DMS114 treated with DMSO at 0.1 percent for 48 hours (cell line): ENCODE measurements around the gene GRIN2A.

Source experiments
- DNase-seq: peaks from one replicate; lab custom pipeline; 2025; ENCODE audit not compliant: unreplicated experiment; lab: John Stamatoyannopoulos, UW

Gene GRIN2A

DNA sequence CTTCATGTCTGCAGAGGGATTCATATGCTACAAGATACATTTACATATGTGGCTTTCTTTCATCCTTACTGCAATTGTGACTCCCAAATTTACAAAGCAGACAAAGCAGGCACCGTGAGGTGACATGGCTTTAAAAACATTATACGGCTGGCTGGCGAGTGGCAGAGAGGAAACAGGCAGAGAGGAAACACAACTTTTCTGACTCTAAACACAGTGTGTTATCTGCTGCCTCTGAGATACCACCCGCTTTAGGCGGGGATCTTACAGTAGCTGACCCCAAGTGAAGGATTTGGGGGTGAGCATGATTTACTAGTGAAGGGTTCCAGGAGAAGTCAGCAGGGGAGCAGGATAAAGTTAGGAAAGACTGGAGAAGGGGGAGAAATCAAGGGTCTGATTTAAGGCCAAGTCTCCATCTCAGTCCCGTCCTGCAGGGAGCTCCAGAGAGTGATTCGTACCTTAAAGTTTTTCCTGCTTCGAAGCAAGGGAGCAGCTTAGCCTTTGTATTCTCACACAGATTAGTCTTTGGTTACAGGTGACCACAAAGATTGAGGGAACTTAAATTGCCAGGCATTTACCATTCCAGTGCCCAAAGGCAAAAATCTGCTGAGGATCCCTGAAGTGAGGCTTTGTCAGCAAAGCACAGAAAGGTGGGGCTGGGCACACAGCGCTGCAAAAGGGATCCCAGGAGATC, 355.0 kb downstream of the GRIN2A start:
- DNase-seq: no peak

DNA sequence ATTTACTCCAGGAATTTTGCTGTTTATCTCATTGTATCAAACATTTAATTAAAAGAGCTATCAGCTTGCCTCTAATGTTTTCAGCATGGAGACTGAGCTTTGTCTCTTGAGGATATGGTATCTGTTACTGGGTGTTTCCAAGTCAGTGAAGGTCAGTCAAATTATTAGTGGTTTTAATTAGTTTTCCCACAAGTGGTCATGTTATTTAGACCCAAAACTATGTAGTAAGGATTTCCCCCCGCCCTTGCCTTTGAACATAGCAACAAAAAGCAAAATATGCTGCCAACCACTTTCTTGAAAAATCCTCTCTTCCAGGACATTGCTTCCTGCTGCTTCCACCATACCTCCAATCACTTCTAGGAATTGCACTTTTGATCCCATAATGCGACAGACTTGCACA, 355.6 kb downstream of the GRIN2A start:
- DNase-seq: no peak

DNA sequence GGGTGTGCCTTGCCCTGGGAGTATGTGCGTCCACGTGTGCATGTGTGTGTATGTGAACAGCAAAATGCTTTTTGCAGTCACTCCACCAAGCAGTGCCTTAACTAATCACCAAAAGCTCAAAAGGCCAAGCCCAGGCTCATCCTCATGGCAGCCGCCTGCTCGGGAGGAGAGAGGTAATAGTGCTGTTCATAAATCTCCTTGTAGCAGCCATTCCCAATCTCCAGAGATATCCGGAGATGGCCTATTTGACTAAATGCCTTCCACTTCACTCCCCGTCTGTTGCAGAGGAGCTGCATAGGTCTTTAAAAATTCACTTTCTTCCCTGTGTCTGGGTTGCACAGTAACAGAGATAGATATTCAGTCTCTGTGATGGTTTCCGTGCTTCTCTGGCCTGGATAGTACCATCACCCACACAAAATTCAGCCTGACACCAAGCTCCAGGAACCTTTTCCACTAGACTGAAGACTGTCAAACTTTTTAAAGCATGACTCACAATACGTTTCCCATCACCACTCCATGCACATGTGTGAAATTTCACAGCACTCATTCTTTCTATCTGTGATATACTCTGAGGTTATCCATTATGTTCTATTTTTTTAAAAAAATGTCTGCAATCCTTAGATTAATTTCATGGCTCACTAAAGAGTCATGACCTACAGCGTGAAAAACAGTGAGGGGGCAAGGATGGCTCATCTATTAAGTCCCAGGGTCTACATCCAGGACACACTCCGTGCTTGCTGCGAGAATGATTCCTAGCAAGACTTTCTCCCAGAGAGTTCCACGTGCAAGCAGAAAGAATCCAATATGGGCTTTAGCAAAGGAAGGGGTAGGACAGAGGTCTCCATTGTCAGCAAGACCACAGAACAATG, 357.8 kb downstream of the GRIN2A start:
- no peak for DNase-seq

DNA sequence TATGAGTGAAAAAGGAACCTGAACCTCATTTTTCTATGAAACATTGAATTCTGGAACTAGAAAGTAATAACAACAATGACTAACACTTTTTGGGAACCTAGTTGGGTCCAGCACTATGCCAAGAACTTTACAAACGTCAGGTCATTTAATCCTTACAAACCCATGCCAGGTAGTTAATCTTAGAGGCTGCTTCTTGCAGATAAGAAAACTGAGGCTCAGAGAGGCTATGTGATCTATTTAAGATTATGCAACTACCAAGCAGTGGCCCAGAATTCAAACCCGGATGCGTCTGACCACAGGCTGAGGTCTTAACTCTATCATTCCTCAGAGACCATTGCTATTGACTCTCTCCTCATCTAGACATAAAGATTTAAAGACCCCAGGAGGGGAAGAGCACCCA, 358.7 kb downstream of the GRIN2A start:
- DNase-seq: no peak

- DNase-seq: no peak
These were observed 360.3 kb downstream of the GRIN2A start for GRCh38 chr16:9821970-9822369.

- DNase-seq: no peak
These were observed 360.9 kb downstream of the GRIN2A start for GRCh38 chr16:9821331-9821730.

DNA sequence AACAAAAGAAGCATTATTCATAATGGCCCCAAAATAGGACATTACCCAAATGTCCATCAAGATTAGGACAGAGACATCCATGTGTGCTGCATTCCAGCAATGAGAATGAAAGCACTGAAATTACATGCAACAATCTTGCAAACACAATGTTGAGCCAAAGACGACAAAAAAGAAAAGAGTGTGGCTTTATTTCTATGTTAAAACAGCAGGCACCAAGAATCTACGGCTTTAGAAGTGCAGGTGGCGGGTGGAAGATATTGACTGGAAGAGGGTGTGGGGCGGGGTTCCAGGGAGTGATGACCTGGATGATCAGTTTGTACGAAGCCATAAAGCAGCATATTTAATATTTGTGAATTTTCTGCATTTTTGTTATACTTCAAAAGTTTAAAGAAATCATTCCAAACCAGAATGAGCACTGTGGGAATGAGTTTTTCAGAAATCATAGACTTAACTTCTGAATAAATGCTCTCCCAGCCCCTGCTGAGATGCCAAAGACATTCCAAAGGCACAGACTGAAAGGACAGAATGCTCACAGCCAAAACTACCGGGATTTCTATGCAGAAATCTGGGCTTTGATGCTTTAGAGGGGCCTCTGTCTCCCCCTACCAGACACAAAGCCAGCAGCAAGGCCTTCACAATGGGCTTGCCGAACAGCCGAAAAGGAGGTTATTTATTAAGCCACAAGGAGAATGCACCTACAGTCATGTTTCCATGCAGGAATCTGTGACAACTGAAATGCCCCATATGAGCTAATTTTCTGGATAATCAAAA, 361.6 kb downstream of the GRIN2A start:
- DNase-seq: no peak

GRCh38 chr16:9818702-9819101, 363.5 kb downstream of the GRIN2A start:
- DNase-seq: no peak

DNA sequence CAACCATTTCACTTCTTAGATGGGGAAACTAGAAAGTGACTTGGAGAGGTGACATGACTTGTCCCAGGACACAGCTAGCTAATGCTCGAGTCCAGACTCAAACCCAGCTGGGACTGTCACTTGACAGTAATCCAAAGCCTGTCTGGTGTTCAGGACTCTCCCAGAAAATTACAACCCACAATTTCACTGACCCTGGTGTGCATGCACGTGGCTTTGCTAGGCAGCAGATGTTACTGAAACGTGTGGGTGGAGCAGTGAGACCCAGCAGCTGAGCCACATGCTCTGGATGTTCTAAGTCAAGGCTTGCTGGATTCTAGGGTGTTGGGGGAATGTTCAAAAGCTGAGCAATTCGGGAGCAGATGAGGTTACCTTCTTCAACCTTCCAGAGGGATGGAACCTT, 364.6 kb downstream of the GRIN2A start:
- no peak for DNase-seq

GRCh38 chr16:9816644-9817043, 365.6 kb downstream of the GRIN2A start:
- no peak for DNase-seq

DNA sequence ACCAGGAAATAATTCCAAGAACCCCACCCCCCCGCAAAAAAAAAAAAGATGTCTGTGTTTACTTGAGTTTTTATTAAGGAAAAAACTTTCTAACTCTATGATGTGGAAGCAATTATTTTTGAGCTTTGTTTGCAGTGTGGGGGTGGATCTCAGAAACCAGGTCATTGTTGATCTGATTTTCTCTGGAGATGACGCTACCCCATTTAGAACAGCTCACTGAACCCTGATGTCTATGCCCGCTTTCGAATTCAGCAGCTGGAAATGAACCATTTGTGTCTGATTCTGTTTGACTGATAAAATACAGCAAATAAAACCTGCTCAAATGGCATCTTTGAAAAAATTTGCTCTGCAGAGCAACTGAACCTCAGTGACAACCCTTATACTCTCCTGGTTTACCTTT, 368.6 kb downstream of the GRIN2A start:
- no peak for DNase-seq

- DNase-seq: no peak
These were observed 374.0 kb downstream of the GRIN2A start for GRCh38 chr16:9808210-9808609.

- no peak for DNase-seq
These were observed 374.9 kb downstream of the GRIN2A start for GRCh38 chr16:9807302-9807701.

DNA sequence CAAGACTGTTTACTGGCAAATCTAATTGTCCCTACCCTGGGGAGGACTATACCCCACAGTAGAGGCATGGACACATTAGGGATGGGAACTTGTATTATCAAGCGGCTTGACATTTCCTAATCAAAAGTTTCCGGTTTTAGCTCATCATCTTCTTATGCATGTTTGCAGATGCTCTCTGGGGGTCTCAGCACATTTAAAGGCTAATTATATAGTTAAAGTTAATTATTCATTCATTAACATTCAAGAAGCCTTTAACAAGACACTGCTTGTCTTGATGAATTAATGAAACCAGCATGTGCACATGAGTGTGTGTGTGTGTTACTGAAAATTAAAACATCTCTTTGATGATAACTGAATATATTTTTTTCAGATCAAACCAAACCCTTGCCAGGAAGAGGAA, 377.1 kb downstream of the GRIN2A start:
- no peak for DNase-seq

- DNase-seq: no peak
These were observed 380.1 kb downstream of the GRIN2A start for GRCh38 chr16:9802160-9802559.

DNA sequence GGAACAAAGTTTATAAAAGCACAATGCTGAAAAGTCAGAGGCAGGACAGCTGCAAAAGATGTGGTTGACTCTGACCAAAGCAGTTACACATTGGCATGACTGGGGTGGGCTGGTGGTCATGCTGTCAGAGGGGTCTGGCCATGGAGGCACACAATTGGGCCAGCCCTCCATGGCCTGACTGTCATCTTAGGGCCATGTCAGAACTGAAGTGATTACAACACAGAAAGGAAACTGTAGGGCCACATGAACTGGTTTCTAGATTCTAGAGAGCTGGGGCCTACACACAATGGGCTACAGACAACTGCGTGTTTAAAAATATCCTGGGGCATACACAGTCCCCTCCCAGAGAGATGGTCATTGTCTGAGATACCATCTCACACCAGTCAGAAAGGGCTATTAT, 380.6 kb downstream of the GRIN2A start:
- DNase-seq: no peak

DNA sequence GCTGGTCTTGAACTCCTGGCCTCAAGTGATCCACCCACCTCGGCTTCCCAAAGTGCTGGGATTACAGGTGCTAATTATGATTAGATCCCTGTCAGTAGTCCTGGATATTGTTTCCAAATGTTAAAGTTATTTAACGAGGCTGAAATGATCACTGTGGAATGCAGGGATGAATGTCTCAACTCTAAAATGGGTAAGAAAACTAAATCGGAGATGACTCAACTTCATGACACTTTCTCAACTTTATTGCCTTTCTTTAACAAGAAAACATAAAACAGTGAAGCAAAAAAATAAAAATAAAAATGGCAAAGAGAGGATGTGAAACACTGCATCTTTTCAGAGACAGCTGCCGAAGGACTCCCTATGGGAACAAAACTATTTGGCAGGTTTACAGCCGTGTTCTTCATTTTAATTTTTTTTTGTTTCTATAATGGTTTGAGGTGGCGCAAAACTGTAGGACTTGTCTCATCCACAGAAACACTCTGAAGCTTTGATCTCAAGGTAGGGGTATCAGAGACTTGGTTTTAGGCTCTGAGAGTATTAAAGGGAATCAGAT, 382.0 kb downstream of the GRIN2A start:
- DNase-seq: no peak

- no peak for DNase-seq
These were observed 383.2 kb downstream of the GRIN2A start for GRCh38 chr16:9798952-9799580.

DNA sequence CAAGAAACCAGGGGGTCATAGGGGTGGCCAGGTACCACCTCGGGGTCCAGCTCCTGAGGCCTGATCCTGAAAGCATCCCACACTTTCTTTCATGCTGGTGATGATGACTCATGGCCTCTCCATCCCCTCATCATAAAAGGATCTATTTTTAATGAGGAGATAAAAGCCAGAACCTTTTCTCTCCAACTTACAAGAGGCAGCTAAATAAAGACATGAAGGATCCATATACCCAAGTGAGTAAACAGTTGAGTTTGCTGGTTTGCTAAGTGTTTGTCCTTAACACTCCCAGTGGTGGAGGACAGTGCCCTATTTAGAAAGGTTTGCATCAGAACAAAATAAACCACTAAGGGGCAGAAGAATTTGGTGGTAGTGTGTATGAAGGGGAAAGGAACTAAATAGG, 383.8 kb downstream of the GRIN2A start:
- DNase-seq: no peak

DNA sequence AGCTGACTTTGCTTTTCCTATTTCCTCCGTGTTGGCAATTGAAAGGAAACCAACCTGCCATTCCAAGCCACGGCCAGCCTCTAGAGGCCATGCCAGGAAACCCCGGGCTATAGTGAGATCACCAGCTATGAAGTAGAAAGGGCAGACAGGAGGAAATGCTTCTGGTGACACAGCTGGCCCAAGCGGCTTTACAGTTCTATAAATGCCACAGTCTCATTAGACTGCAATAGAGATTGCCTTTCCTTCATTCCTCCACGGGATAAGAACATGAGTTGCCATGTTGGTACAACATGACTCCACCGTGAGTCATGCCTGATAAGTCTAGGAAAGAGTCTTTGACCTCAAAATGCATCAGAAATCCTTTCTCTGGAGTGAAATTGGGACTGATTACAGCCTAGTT, 384.9 kb downstream of the GRIN2A start:
- DNase-seq: no peak

DNA sequence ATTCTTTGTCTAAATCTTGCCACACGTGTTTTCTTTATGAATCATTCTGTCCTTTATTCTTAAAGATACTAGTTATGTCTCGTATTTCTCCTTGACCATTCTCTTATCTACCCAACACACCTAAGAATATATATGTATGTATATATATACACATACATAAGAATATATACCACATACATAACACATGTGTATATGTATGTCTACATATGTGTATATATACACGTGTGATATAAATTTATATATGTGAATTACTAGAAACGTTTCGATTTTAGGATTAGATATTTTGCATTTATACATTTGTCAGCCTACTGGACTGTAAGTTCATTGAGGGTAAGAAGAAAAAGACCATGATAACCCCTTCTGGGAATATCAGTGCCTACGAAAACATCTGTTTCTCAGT, 388.6 kb downstream of the GRIN2A start:
- no peak for DNase-seq
